GM12873 (cell line): ENCODE measurements around the gene TUBB2B.

Experiments used
- TF ChIP-seq, protein P1 (sequence below): IDR thresholded peaks from 2 replicates; pipeline ENCODE4 v1.5.1; 2012; ENCODE audit warnings: low read depth, mild to moderate bottlenecking, moderate library complexity, low read length, control low read depth; ENCODE audit not compliant: insufficient read depth; ENCODE audit errors: missing control alignments

TUBB2B gene

GRCh38 chr6:3237761-3238662 is 10.6 kb upstream of the TUBB2B start:
- TF ChIP-seq, protein P1, sequence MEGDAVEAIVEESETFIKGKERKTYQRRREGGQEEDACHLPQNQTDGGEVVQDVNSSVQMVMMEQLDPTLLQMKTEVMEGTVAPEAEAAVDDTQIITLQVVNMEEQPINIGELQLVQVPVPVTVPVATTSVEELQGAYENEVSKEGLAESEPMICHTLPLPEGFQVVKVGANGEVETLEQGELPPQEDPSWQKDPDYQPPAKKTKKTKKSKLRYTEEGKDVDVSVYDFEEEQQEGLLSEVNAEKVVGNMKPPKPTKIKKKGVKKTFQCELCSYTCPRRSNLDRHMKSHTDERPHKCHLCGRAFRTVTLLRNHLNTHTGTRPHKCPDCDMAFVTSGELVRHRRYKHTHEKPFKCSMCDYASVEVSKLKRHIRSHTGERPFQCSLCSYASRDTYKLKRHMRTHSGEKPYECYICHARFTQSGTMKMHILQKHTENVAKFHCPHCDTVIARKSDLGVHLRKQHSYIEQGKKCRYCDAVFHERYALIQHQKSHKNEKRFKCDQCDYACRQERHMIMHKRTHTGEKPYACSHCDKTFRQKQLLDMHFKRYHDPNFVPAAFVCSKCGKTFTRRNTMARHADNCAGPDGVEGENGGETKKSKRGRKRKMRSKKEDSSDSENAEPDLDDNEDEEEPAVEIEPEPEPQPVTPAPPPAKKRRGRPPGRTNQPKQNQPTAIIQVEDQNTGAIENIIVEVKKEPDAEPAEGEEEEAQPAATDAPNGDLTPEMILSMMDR: no peak

DNA sequence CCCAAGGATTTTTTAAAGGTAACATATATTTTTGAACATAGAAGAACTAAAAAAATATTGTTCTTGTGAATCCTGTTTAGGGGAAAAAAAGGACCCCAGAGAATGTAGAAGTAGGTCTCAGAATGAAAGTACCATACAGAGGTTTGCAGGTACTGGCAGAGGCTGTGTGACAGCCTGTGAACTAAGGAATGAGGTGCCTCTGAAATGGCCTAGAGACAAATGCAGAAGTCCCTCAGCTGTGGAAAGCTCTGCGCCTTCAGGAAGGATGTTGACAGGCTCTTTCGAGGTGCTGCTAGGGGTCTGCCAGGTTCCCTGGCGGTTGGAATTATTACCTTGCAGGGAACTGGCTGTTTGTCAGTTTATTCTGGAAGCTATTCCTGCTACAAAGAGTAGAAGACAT is 8.6 kb upstream of the TUBB2B start:
- TF ChIP-seq, protein P1: no peak

DNA sequence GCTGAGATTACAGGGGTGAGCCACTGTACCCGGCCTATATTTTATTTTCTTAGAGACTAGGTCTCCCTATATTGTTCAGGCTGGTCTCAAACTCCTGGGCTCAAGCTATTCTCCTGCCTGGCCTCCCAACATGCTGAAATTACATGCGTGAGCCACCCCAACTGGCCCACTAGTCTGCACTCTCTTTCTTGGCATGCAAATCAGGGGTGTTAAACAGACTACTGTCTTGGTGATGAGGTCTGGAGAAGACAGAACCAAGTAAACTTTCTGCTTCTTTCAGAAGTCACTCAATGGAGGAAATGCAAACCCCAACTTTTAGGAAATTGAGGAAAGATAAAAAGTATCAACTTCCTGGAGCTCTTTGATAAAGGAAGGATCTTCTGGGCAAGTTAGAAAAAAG is 8.0 kb upstream of the TUBB2B start:
- TF ChIP-seq, protein P1: no peak

- TF ChIP-seq, protein P1: no peak
Measured at GRCh38 chr6:3233904-3234303, 6.5 kb upstream of the TUBB2B start.

- TF ChIP-seq, protein P1: no peak
Measured at GRCh38 chr6:3233321-3233720, 5.9 kb upstream of the TUBB2B start.

DNA sequence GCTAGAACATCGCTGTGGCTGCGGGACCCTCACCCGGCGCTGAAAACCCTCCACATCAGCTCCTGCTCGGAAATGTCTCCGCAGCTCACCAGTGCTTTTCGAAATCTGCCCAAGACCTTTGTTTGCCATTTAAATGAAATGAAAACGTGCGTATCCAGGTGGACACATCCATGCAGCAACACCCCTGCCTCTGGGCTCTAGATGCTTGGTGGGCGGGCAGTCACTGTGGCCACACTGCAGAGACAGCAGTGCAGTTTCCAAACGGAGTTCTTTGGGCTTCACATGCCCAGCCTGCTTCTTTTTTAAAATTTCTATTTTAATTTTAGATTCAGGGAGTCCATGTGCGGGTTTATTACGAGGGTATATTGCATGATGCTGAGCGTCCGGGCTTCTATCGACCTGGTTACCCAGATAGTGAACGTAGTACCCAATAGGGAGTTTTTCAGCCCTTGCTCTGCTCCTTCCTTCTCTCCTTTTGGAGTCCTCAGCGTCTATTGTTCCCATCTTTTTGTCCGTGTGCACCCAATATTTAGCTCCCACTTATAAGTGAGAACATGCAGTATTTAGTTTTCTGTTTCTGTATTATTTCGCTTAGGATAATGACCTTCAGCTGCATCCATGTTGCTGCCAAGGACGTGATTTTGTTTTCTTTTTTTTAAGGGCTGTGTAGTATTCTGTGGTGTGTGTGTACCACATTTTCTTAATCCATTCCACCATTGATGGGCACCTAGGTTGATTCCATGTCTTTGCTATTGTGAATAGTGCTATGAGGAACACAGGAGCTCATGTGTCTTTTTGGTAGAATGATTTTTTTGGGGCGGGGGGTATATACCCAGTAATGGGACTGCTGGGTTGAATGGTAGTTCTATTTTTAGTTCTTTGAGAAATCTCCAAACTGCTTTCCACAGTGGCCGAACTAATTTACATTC is 4.8 kb upstream of the TUBB2B start:
- TF ChIP-seq, protein P1: no peak
